ENCODE measurements around the gene SSC5D.
"Not testable (repeated sequence)": the region's sequence is repeated elsewhere in the genome, so short reads cannot be mapped to it uniquely, and the experiment has no call there.

SSC5D gene

DNA sequence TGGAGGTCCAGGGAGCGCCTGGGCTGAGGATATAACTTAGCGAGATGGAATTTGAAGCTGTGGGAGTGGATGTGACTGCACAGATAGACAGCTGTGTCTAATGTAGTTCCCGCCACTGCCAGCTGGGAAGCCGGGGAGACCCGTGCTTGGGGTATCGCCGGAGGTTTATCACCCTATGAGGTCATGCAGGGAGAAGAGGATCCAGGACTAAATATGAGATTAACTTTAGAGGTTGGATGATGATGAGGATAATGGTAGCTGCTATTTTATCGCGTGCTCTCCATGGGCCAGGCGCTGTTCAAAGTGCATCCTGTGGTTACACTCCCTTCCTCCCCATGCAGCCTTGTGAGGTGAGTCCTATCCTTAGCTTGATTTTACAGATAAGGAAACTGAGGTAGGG, 19.9 kb downstream of the SSC5D start:
- no peak for FAIRE-seq

DNA sequence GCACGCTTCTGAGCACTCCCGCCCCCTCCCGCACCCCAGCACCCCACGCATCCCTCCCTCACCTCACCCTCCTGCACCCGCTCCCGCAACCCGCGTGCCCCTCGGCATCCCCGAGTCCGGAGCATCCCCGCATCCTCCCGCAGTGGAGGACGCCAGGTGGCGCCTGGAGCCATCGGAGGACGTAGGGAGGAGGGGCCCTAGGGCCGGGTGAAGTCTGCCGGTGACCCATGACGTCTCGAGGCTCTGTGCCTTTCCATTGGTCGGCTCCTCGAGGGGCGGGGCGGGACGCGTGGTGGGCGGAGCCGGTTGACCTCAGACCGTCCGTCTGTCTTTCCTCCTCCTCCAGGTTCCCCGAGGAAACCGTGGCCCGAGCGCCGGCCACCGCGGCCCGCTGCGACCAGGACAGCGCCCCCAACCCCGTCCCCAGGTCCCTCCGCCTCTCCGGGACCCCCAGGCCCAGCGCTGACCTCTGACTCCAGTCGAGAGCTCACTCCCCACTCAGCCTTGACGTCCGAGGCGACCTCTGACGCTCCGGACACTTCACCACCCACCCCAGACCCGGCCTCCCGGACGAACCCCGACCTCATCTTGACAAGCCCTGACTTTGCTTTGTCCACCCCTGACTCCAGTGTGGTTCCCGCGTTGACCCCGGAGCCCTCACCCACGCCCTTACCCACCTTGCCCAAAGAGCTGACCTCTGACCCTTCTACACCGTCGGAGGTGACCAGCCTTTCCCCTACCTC, 28.8 kb downstream of the SSC5D start:
- peak; percentile 88 for FAIRE-seq

DNA sequence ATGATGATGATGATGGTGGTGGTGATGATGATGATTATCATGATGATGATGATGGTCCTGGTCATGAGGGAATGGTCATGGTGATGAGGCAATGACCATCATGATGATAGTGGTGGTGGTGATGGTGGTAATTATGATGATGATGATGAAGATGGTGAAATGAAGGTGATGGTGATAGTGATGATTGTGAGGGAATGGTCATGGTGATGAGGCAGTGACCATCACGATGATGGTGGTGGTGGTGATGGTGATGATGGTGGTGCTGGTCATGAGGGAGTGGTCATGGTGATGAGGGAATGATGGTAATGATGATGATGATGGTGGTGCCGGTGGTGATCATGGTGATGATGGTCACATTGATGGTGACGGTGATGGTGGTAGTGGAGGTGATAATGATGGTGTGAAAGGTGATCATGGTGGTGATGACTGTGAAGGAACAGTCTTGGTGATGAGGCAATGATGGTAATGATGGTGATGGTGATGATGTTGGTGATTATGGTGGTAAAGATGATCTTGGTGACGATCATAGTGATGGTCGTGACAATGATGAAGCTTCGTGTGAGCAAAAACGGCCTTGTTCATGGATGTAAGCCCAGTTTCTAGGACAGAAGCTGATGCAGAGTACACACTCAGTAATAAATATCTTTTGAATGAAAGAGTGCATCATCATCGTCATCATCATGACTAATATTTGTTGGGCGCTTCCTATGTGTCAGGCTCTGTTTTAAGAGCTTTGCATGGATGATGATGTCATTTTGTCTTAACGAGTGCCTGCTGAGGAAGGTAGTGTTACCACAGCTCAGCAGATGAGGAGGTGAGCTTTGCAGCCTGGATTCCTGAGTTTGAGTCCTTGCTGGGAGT, 31.4 kb downstream of the SSC5D start:
- FAIRE-seq: no peak

DNA sequence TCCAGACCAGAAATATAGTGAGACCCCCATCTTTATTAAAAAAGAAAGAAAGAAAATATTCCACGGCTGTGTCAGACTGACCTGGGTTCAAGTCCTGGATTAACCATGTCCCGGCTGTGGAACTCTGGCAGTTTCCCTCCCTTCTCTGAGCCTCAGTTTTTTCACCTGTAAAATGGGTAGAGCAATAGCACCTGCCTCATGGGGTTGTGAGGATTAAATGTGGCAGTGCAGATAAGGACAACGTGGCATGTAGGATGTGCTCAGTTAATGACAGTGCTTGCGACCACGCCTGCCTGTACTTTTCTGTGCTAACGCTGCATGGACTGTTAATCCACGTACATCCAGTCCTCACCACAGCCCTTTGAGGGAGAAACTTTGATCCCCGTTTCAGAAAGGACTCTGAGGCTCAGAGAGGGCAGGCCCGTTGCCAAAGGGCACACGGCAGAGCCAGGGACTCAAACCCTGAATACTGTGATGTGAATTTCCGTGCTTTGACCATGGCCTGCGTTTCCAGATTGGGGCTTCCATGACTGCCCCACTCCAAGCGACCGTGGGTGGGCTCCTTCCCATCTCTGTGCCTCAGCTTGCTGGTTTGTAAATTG, 32.6 kb downstream of the SSC5D start:
- FAIRE-seq: no peak

DNA sequence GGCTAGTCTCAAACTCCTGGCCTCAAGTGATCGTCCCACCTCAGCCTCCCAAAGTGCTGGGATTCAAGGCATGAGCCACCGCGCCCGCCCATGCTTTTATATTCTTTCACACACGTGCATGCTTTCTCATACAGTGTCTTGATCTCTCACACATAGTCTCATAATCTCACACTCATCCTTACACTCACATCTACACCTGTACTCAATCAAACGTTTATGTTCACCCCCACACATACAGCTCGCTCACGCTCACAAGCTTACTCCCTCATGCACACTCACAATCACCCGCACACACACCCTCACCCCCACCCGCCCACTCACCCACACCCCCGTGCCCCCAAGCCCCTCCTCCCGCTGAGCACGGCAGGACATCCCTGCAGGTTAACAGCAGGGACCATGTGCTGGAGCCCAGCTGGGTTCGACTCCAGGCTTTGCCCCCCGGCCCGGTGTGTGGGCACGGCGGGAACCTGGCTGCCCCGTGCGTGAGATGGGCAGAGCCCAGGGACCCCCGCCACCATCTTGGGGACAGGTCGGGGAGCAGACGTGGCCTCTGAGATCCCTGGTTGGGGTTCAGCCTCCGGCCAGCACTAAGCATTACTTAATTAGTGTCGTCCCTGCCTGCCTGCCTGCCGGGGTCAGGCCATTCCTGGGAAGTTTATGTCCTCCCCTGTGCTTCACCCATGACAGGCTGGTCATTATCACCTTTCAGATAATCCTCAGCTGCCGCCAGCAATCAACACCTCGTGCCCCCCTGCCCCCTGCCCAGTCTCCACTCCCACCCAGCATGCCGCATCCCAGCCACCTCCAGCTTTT, 37.3 kb downstream of the SSC5D start:
- no peak for FAIRE-seq

DNA sequence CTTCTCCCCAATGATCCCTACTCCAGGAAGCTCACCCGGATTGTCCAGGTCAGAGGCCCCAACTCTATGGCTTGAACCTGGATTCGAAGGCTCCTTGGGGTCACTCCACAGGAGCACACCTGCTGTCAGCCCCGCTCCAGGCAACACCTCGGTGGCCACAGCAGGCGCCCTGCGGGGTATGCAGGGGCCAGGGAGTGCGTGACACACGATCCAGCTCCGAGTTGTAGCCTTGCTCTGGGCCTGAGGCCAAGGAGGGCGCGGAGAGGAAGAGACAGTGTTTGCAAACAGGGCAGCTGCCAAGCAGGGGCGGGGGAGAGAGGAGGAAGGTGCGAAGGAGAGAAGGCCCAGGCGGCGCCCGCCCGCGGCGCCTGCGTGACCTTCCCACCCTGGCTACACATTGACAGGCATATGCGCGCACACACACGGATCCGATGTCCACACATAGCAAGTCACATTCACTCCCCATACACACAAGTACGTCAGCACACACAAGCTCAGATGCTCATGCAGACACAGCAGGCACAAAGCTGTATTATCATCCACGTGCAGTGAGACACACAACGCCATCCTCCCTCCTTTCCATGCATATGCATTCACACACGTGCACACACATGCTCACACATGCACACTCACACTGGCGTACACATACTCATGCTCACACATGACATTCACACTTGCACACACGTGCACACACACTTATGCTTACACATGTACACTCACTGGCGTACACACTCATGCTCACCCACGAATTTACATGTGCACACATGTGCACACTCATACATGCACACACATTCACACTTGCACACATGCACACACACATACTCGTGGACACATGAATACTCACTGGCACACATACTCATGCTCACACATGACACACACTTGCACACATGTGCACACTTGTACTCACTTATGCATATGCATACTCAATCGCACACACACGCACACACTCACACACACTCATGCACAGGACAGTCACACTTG, 38.3 kb downstream of the SSC5D start:
- FAIRE-seq: no peak

DNA sequence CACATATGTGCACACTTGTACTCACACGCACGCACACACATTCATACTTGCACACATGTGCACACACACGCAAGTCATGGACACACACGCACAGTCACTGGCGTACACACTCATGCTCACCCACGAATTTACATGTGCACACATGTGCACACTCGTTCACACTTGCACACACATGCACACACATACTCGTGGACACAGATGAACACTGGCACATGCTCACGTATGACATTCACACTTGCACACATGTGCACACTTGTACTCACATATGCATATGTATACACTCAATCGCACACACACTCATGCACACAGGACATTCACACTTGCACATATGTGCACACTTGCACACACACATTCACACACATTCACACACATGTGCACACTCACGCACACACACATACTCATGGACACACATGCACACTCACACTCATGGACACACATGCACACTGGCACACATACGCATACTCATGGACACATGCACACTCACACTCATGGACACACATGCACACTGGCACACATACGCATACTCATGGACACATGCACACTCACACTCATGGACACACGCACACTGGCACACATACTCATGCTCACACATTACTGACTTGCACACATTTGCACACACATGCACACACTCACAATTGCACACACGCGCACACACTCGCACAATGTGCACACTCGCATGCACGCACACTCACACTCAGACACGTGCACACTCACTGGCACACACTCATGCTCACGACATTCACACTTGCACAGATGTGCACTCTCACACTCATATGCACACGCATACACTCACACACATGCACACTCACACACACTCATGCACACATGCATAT, 39.2 kb downstream of the SSC5D start:
- FAIRE-seq: no peak

DNA sequence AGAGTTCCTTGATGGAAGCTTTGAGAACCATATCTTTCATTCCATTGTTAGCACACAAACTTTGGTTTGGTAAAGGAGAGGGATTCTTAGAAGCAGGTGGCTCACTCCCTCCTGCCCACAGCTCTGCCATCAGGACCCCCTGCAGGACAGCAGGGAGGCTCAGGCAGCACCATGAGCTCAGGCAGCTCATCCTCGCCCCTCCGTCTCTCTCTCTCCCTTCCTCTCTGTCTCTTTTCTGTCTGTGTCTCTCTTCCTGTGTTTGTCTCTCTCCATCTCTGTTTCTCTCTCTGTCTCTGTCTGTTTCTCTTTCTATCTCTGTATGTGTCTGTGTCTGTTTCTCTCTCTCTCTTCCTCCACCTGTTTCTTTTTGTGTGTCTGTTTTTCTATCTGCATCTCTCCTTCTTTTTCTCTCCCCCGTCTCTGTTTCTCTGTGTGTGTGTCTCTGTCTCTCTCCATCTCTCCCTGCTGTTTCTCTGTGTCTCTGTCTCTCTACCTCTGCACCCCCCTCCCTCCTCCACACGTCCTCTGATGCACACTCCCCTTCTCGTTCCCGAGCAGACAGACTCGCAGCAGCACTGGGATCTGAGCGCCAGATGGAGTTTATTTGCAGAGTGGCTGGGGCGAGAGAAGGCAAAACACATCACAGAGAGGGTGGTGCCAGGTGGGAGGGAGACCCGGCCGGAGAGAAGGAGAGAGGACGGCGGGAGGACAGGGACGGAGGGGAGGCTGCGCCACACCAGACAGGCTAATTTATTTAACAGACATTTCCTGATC, 40.0 kb downstream of the SSC5D start:
- FAIRE-seq: no peak

DNA sequence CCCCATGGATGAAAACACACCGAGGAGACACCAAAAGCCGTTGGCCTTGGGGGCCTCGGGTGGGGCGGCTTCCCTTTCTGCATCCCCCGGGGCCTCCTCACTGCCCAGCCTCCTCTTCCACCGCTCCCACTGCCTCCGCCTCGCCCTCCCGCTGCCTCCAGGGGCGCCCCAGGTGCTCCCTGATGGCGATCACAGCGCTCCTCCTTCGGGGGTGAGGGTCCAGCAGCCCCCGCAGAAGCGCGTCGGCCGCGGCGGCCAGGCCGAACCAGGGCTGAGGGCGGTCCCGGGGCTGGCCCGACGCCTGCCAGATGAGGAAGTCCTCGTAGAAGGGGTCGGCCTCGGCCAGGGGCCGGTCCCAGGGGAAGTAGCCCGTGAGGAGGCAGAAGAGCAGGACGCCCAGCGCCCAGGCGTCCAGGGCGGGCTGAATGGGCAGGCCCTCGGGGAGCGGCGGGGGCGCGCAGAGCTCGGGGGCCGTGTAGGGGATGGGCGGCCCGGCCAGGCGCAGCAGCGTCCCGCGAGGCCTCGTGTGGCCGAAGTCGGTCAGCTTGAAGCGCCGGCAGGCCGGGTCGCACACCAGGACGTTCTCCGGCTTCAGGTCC, 41.5 kb downstream of the SSC5D start:
- FAIRE-seq: no peak

DNA sequence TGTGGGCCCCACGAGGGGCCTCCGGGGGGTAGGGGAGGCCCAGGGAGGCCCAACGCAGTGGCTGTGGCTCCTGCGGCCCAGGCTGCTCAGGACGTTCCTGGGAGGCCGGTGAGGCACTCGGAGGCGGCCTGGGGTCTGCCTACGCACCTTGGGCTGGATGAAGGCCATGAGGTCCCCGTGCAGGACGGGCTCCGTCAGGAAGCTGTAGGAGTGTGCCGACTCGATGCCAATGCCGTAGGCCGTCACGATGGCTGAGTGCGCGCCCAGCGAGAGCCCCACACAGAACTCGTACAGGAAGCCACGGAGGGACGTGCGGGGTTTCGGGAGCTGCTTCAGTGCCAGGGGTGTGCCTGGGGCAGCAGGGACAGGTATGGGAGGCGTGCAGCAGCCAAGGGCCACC, 42.8 kb downstream of the SSC5D start:
- FAIRE-seq: no peak

DNA sequence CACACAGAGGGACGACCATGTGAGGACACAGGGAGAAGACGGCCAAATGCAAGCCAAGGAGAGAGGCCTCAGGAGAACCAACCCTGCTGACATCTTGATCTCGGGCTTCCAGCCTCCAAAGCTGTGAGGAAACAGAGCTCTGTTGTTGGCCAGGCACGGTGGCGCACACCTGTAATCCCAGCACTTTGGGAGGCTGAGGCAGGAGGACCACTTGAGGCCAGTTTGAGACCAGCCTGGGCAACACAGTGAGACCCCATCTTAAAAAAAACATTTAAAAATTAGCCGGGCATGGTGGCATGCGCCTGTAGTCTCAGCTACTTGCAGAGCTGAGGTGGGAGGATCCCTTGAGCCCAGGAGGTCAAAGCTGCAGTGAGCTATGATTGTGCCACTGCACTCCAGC, 46.0 kb downstream of the SSC5D start:
- FAIRE-seq: not testable (repeated sequence)

DNA sequence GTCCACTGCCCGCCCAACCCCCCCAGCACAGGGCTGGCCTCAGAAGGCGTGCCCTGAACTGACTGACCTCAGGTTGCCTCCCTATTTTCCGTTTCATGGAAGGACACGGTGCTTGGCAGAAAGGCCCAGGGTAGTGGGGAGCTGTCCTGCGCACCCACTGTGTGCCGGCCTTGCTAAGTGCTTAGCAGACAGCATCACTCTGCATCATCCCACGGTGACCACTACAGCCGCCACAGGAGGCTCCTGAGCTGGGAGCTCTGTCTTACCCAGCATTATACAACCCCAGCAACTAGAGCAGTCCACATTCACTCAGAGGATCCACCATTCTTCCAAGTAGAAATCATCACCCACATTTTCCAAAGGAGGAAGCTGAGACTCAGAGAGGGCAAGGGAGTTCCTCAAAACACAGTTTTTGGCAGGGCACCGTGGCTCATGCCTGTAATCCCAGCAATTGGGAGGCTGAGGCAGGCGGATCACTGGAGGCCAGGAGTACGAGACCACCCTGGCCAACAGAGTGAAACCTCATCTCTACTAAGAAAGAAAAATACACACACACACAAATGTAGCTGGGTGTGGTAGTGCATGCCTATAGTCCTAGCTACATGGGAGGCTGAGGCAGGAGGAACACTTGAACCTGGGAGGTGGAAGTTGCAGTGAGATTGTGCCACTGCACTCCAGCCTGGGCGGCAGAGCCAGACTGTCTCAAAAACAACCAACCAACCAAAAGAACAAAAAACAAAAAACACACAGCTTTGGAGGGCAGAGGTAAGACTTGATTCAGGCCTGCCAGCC, 47.1 kb downstream of the SSC5D start:
- no peak for FAIRE-seq

DNA sequence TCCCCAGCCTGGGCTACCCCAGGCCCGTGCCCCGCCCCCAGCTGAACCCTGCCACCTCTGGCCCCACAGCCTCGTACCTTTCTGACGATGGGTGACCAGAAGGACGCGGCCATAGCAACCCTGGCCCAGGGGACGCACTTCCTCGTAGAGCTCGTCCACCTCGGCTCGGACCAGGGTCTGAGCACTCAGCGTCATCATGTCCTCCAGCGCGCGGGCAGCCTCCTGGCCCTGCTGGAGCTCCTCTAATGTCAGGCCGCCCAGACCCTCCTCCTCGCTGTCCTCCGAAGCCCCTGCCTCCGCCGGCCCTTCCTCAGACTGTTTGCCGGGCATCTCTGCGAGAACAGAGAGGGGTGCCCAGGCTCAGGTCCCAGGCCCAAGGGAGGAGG, 47.7 kb downstream of the SSC5D start:
- no peak for FAIRE-seq

DNA sequence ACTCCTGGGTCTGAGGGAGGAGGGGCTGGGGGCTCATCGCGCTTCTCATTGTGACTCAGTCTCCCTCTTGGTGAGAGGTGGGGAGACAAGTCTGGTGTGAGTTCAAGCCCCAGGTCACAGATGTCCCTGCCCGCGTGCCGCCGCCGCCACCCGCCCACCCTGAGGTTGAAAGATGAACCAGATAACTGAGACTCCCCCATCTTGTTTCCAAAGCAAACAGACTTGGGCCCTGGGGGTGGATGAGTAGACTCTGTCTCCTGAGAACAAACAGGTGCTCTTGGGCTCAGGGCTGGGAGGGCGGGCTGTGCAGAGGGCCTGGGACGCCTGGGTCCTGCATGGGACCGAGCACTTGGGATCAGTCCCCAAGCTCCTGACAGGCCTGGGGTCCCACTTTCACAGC, 48.1 kb downstream of the SSC5D start:
- FAIRE-seq: no peak

DNA sequence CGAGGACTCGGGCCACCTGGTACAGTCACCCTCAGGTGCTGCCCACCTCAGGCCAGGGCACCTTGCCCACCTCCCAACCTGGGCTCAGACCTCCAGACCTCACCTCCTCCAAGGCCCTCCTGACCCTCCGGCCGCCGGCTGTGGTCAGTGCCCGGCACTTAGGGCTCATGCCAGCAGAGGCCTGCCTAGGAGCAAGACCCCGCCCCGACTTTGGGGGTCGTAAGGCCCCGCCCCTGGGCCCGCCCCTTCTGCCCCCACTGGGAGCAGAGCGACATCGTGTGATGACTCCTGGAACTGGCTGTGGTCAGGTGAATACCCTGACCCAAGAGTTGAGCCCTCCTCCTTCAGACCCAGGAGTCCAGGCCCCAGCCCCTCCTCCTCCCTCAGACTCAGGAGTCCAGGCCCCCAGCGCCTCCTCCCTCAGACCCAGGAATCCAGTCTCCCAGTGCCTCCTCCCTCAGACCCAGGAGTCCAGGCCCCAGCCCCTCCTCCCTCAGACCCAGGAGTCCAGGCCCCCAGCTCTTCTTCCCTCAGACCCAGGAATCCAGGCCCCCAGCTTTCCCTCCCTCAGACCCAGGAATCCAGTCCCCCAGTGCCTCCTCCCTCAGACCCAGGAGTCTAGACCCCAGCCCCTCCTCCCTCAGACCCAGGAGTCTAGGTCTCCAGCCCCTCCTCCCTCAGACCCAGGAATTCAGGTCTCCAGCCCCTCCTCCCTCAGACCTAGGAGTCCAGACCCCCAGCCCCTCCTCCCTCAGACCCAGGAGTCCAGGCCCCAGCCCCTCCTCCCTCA, 48.9 kb downstream of the SSC5D start, which contains the start of gene SBK2:
Gene SBK2 (minus strand): TSS at position 183 of the 790 bp plus-strand sequence. CDS start 839 bp downstream, outside the sequence.
- FAIRE-seq: no peak

DNA sequence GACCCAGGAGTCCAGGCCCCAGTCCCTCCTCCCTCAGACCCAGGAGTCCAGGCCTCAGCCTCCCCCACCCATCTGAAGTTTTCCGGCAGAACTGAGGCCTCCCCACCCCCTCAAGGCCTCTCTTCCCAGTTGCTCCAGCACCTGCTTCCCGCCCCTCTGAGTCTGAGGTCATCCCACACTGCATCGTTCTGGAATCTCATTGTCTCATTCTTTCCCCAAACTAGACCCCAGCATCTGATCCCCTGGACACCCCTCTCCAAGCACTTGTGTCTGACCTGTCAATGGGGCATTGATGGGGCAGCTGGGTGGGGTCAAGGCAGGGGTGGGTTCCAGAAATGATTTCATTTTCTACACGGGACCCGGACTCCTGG, 49.5 kb downstream of the SSC5D start:
- no peak for FAIRE-seq

DNA sequence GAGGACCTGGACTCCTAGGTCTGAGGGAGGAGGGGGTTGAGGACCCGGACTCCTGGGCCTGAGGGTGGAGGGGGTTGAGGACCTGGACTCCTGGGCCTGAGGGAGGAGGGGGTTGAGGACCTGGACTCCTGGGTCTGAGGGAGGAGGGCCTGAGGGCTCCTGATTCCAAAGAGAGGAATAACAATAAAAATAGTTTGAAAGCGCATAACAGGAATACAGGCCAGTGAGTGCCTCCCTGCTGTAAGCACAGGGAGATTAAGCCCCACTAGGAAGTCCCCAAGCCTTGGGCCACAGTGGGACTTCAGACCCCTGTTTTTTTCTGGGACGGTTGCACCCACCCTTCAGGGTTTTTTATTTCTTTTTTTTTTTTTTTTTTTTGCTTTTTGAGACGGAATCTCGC, 49.9 kb downstream of the SSC5D start:
- FAIRE-seq: no peak

All from A204.1 (cell line).